NOMO-1 treated with dmso at 0.1 percent for 144 hours (cell line): ENCODE measurements around the gene SEMA6A.
"Not testable (repeated sequence)": the region's sequence is repeated elsewhere in the genome, so short reads cannot be mapped to it uniquely, and the experiment has no call there.

Experiments used
- DNase-seq: peaks from one replicate; lab custom pipeline; 2025; ENCODE audit not compliant: unreplicated experiment; lab: John Stamatoyannopoulos, UW

The SEMA6A gene

DNA sequence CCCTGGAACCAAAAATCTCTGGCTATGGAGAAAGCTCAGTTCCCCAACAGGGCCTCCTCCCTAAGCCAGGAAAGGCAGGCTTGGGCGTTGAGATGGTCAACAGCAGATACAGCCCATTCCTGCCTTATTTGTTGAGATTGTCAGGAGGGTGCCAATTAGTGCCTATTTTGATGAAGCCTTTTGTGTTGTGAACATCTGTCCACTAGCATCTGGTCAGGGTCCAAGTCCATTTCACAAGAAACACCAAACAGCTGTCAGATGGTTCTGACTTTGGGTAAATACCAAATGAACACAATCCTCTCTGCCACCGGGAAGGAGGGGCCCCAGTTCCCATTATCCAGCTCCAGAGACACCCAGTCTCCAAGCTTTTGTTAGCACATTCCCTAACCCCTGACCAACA lies 19.9 kb downstream of the SEMA6A start:
- DNase-seq, result no peak

DNA sequence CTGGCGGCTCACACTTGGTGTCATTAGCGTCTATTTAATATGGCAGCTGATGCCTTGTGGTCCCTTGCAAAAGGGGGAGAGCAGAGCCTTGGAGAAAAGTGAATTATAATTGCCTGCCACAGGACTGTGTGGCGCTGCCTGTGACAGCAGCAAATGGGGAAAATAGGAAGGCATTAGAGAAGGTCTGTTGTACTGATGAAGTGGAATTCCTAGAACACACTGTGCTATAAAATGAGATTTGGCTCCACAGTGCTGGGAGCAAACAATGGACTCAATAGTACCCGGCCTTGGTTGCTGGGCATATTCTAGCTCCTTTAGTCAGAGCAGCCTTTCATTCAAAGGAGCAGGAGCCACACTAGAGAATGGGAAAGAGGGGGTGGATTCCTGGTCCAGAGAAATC lies 21.3 kb downstream of the SEMA6A start:
- DNase-seq, result no peak

GRCh38 chr5:116550082-116550481 lies 24.5 kb downstream of the SEMA6A start:
- DNase-seq, result no peak

DNA sequence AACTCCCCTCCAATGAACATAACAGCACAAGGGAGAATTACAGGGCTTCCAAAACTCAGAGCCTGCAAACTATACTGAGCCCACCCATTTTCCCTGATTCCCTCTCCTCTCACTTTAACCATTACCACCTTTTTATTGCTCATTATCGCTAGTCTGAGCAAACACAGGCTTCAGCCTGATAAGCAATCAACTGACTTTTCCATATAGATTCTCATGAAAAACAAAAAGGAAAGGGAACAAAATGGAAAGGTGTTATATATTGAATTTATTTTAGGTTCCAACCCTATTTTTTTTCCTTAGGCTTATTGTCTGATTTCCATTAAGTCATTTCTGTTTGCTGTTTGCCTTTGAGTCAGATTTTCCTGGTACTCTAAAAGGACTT lies 27.9 kb downstream of the SEMA6A start:
- DNase-seq, result no peak

- DNase-seq, result no peak
Measured at GRCh38 chr5:116546033-116546742, 28.4 kb downstream of the SEMA6A start.

GRCh38 chr5:116545465-116545864 lies 29.2 kb downstream of the SEMA6A start:
- not testable (repeated sequence) for DNase-seq

DNA sequence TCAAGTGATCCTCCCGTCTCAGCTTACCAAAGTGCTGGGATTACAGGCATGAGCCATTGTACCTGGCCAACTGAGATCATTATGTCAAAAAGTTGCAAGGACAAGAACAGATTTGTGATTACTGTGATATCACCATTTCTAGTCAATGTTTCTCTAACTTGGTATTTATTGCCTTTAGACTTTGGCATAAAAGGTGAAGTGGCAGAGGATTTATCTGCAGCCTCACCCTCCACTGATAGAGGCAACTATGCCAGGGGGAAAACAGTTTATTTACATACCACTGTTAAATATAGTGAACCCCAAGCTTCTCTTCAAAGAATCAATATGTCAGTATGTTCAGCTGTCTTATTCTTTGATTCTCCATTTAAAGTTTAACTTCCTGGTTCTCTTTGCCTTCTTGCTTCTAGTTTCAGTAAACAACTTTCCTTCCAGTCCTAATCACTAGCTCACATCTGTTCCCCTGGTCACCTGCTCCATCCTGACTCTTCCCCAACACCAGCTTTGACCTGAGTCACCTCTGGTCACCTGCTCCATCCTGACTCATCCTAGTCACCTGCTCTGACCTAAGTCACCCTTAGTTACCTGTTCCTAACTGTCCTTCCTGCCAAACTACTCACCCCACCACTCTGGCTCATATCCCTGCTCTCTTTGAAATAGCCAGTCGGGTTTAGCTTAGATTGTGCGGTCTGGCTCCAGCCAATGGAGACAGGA lies 29.9 kb downstream of the SEMA6A start:
- DNase-seq, result no peak

GRCh38 chr5:116543501-116543900 lies 31.1 kb downstream of the SEMA6A start:
- DNase-seq, result no peak

- no peak for DNase-seq
Measured at GRCh38 chr5:116542619-116543018, 32.0 kb downstream of the SEMA6A start.

DNA sequence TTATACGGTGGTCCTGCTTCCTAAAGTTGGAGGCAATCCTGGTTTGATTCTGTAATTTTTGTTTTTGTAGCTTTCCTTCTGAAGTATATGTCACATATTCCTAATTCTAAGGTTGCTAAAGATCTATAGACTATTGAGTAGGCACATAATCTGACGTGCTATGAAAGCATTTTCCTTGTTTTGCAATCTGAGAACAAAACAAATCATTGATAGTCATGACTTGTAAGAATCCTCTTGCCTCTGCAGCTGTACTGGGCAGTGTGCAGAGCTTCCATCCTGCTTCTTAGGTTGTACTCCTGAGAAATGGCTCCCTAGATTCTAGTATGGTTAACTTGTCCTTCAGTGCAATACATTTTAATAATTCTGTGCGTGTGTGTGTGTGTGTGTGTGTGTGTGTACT lies 35.4 kb downstream of the SEMA6A start:
- DNase-seq, result no peak

DNA sequence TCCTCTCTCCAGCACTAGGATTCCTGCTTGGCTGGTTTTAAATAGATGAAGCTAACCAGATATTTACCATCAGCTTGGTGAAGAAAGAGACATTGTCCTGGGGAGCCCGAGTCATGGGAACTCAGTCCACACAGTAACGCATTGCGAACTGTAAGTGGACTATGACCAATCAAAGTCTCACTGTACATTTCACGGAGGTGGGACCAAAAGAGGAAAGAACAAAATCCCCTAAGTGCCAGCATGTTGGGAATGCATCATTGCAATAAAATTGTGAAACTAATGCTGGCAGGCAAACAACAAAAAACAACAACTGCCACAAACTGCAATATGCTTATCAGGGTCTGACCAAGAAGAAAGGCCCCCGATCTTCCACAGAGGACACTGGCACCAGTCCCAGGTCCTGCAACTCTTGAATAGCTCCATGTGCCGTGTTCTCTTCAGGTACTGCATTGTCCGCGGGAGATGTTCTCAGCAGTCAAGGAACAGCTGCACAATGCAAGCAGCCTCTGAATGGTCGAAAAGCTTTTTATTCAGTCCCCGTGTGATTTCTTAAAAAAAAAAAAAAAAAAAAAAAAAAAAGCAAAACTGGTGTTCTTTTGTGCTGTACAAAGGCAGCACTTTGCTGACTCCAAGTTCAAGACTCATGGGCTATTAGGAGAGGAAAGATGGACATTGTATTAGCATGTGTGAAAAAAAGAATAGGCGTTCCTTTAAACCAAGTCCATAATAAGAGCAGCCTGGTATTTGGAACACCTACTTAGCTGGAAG lies 38.1 kb downstream of the SEMA6A start:
- DNase-seq, result no peak

- DNase-seq, result no peak
Measured at GRCh38 chr5:116534964-116535651, 39.5 kb downstream of the SEMA6A start.

- no peak for DNase-seq
Measured at GRCh38 chr5:116532762-116533525, 41.7 kb downstream of the SEMA6A start.

DNA sequence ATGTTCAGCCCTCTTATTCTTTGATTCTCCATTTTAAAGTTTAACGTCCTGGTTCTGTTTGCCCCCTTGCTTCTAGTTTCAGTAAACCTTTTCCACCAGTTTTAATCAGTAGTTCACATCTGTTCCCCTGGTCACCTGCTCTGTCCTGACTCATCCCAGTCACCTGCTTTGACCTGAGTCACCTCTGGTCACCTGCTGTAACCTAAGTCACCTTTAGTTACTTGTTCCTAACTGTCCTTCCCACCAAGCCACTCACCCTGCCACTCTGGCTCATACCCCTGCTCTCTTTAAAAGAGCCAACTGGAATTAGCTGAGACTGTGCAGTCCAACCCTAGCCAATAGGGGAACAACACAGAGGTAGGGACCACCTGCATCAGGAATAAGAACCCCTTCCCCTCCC lies 43.0 kb downstream of the SEMA6A start:
- DNase-seq, result no peak

DNA sequence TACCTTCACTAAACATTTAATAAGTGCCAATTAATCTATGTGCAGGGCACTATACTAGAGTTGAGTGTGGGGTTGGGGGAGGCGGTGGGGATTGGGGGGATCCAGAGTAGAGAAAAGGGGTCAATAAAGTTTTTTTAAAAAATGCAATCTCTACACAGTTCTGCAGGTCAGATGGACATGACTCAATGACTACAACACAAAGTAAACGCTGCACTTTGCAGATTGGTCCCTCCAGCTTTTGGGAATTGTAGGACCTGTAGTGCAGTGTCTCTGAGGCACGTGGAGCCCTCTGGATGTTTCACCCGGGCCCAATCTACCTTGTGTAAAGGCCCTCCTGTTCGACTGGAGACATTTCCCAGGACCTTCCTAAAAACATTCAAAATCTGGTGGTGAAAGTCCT lies 43.5 kb downstream of the SEMA6A start:
- no peak for DNase-seq

- DNase-seq, result no peak
Measured at GRCh38 chr5:116530276-116530675, 44.3 kb downstream of the SEMA6A start.

DNA sequence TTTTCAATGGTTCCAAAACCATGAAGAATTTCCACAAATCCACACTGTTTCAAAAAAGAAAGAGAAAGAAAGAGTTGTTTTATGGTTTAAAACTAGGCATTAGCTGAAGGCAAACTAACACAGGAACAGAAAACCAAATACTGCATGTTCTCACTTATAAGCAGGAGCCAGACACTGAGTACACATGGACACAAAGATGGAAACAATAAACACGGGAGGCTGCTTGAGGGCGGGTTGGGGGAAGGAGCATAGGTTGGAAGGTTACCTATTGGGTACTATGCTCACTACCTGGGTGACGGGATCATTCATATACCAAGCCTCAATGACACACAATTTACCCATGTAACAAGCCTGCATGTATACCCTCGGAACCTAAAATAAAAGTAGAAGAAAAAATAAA lies 45.0 kb downstream of the SEMA6A start:
- no peak for DNase-seq

DNA sequence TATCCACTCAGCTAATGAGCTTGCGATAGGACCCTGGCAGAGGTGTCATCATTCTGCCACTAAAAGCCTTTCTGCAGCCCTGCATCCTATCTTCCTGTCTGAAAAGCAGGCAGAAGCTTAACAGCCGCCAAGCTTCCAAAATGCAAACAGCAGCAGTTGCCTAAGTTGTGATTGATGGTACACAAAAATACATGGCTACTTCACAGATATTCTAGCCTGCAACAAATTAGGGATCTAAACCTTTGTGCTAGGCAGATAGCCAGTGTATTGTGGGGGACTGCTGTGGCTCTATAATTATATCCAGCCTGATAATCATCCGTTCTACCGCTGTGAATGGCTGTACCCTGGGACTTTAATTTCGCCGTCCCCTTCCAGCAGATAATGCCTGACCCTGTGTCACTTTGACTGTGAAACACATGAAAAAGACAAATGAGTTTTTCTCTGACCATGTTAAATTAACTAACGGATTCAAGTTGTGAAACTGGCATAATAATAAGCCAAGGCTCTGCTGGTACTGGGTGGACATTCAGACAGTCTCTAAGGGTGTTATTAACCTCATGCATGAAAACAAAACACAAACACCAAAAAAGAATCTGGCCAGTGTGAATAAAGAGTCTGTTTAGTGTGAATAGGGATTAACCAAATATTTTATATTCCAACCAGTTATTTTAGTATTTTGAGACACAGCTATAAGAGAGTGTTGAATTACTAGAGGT lies 45.9 kb downstream of the SEMA6A start:
- DNase-seq, result no peak

DNA sequence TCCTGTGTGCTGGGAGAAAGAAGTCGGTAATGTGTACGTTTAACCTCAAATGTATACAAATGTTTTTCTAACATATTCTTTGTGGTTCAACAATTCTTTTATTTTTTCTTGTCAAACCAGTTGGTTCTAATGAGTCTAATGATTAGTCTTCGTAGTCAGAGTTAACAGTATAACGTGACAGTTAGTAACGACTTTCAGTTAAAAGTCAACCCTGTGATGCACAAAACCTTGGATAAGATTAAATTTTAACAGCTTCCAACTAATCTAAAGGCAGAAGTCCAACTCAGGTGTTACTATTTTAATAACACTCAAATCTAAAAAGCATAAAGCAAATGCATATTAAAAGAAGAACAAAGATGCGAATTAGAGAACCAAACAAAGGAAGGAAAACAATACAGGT lies 47.0 kb downstream of the SEMA6A start:
- no peak for DNase-seq

GRCh38 chr5:116525674-116526073 lies 48.9 kb downstream of the SEMA6A start:
- DNase-seq, result no peak
